Measurements from ENCODE around the gene CNTN4. TPM values are rescaled to one million over a fixed set of nuclear protein-coding genes. Genes with fewer than 3 reads are reported as not detected.

Gene CNTN4
- total and polyA plus RNA-seq, 4 donors, result 1.5 to 30.7 (median 5.7) TPM

- H3K27ac ChIP-seq (ENCODE audit: low read depth in 1 of 2, low read length in 1 of 2), result no peak overlapping the region
- 17 to 25% methylated on average over 1 of the region's 1 CpG for WGBS, 2 donors
Observed at GRCh38 chr3:2655229-2655701, 556.6 kb downstream of the CNTN4 start.

GRCh38 chr3:2656806-2657777 is 558.4 kb downstream of the CNTN4 start:
- Histone ChIP-seq H3K9ac (ENCODE audit: insufficient read depth in 1 of 2, low read length in 2 of 2) (no peak overlapping the region), H3K36me3 (ENCODE audit: control insufficient read depth in 4 of 4, insufficient read depth in 4 of 4, low read length in 4 of 4) (no peaks in the 10 kb centered on the region), H3K9me3 (ENCODE audit: control insufficient read depth in 4 of 4, insufficient read depth in 3 of 4, low read length in 3 of 4) (no peaks in the 10 kb centered on the region), H3K4me3 (no peak overlapping the region), H3K4me1 (ENCODE audit: control insufficient read depth in 5 of 5, insufficient read depth in 5 of 5, low read length in 5 of 5) (peaks cover 0 to 8% (median 2%) of the 10 kb centered on the region in 5 donors), H3K27me3 (ENCODE audit: control insufficient read depth in 3 of 3, insufficient read depth in 3 of 3, low read length in 2 of 3) (no peaks in the 10 kb centered on the region), H3K27ac (ENCODE audit: low read depth in 1 of 2, low read length in 1 of 2) (no peak overlapping the region)
- TF ChIP-seq, protein P1, sequence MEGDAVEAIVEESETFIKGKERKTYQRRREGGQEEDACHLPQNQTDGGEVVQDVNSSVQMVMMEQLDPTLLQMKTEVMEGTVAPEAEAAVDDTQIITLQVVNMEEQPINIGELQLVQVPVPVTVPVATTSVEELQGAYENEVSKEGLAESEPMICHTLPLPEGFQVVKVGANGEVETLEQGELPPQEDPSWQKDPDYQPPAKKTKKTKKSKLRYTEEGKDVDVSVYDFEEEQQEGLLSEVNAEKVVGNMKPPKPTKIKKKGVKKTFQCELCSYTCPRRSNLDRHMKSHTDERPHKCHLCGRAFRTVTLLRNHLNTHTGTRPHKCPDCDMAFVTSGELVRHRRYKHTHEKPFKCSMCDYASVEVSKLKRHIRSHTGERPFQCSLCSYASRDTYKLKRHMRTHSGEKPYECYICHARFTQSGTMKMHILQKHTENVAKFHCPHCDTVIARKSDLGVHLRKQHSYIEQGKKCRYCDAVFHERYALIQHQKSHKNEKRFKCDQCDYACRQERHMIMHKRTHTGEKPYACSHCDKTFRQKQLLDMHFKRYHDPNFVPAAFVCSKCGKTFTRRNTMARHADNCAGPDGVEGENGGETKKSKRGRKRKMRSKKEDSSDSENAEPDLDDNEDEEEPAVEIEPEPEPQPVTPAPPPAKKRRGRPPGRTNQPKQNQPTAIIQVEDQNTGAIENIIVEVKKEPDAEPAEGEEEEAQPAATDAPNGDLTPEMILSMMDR (IDR thresholded peaks at IDR 0.05; ENCODE audit: control extremely low read depth, extremely low read depth), result no peak
- no peak for ATAC-seq (ENCODE audit: insufficient read depth, low FRiP score)
- WGBS, 2 donors, result 63 to 71% methylated on average over 10 of the region's 10 CpGs
- peak in 2 of 3 donors; percentile 36 to 47 for DNase-seq

More at GRCh38 chr3:2655229-2655701, 556.6 kb downstream of the CNTN4 start:
- Histone ChIP-seq H3K4me1 (ENCODE audit: control insufficient read depth in 5 of 5, insufficient read depth in 5 of 5, low read length in 5 of 5) (peaks cover 0 to 8% (median 2%) of the 10 kb centered on the region in 5 donors), H3K9me3 (ENCODE audit: control insufficient read depth in 4 of 4, insufficient read depth in 3 of 4, low read length in 3 of 4) (no peaks in the 10 kb centered on the region), H3K36me3 (ENCODE audit: control insufficient read depth in 4 of 4, insufficient read depth in 4 of 4, low read length in 4 of 4) (no peaks in the 10 kb centered on the region), H3K9ac (ENCODE audit: insufficient read depth in 1 of 2, low read length in 2 of 2) (no peak overlapping the region), H3K27me3 (ENCODE audit: control insufficient read depth in 3 of 3, insufficient read depth in 3 of 3, low read length in 2 of 3) (no peaks in the 10 kb centered on the region), H3K4me3 (no peak overlapping the region)
- peak in 1 of 3 donors; percentile 28 for DNase-seq
- TF ChIP-seq, protein P1 (IDR thresholded peaks at IDR 0.05; ENCODE audit: control extremely low read depth, extremely low read depth), result no peak
- ATAC-seq (ENCODE audit: insufficient read depth, low FRiP score), result no peak

GRCh38 chr3:2657971-2658370 is 559.3 kb downstream of the CNTN4 start:
- H3K9ac ChIP-seq (ENCODE audit: insufficient read depth in 1 of 2, low read length in 2 of 2), result no peak overlapping the region
- WGBS, 2 donors, result 80 to 92% methylated on average over 6 of the region's 6 CpGs
- no peak overlapping the region for H3K4me3 ChIP-seq
- peaks cover 0 to 8% (median 2%) of the 10 kb centered on the region in 5 donors for H3K4me1 ChIP-seq (ENCODE audit: control insufficient read depth in 5 of 5, insufficient read depth in 5 of 5, low read length in 5 of 5)
- TF ChIP-seq, protein P1 (IDR thresholded peaks at IDR 0.05; ENCODE audit: control extremely low read depth, extremely low read depth), result no peak
- H3K27ac ChIP-seq (ENCODE audit: low read depth in 1 of 2, low read length in 1 of 2), result no peak overlapping the region
- no peaks in the 10 kb centered on the region for H3K36me3 ChIP-seq (ENCODE audit: control insufficient read depth in 4 of 4, insufficient read depth in 4 of 4, low read length in 4 of 4)
- H3K27me3 ChIP-seq (ENCODE audit: control insufficient read depth in 3 of 3, insufficient read depth in 3 of 3, low read length in 2 of 3), result no peaks in the 10 kb centered on the region
- H3K9me3 ChIP-seq (ENCODE audit: control insufficient read depth in 4 of 4, insufficient read depth in 3 of 4, low read length in 3 of 4), result no peaks in the 10 kb centered on the region
- DNase-seq (no peak), ATAC-seq (ENCODE audit: insufficient read depth, low FRiP score) (no peak)
